ENCODE results near the gene FAF1.

DNA sequence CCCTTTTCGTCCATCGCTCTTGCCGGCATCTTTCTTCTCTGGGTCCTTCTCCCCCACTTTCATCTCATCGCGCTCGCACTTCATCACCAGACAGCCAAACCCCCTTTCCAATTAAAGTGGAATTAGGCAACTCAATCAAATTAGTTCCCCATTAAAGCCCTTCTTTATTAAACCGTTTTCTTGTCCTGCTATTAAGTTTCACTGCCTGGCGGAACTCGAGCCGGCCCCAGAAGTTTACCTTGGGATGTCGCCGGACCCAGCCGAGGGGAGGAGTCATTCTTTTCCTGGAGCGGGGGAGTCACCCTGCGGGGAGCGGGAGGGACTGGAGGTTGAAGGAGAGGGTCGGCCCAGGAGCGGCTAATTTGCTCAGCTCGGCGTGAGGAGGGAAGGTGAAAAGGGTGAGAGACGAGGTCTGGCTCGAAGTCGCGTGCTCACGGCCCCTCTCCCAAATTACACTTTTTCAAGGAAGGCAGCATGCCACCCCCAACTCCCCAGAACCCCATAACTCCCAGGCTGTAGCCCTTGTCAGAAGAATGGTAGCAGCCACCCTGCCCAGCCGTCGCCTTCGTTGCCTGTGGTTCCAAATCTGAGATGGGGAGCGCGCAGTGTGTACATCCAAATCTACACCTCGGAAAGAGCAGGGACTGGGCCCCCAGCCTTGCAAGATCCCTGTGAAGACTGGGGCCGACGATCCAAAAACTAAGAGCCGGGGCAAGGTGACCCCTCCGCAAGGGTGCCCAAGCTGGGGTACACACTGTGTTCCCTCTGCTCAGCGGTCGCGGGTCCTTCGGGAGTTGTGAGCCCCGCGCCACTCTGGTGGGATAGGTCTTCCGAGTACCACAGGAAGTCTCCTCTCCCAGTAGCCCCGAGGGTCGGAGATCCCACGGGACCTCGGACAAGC is 543.3 kb downstream of the FAF1 start:
- TF ChIP-seq POLR2AphosphoS5 (IDR thresholded peaks at IDR 0.05; ENCODE audit: borderline replicate concordance, low read depth, low read length) (no peak), EZH2 (IDR thresholded peaks at IDR 0.05) (no peak)

Data from SK-N-MC (cell line).